ENCODE measurements around the gene NEGR1.

NEGR1 gene

DNA sequence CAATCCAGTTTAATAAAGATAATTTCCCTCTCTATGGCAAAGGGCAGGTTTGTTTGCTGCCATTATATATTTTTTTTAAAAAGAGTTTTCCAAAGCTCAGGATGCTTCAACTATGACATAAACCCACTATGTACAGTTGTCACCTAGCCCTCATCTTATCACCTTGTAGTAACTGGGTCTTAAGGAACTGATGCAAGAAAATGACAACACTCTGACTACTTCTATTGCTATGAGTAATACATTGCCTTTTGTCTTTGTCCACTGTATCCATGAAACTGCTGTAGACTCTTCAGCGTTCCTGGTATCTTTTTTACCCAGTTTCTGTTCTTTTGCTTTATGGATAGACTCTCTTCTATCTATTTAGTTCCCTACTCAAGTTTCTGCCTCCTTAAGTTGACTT lies 586.5 kb downstream of the NEGR1 start:
- Mint-ChIP-seq H3K4me1 (ENCODE audit: low read depth) (no peaks in the 10 kb centered on the region), H3K9me3 (peaks cover 15% of the 10 kb centered on the region), H3K36me3 (ENCODE audit: low read depth) (no peaks in the 10 kb centered on the region), H3K27ac (no peak overlapping the region), H3K27me3 (no peaks in the 10 kb centered on the region), H3K4me3 (no peak overlapping the region)
- intact Hi-C loops (cut with micrococcal nuclease): no loop called here

DNA sequence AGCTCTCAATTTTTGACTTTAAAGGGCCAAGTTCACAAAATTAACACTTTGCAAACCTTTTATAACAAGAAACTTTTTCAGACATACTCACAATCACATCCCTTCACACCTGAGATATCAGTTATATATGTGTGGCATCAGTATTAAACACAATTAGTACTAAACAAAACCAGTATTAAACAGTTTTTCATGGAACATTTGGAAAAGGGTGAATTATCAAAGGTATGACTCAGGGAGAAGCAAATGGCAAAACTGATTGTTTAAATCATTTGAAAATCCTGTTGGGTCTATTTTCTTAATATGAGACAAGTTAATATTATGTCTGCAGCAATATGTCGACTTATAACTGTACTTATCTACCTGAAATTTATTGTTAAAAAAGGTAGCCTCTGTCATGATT lies 587.3 kb downstream of the NEGR1 start:
- intact Hi-C loops (cut with micrococcal nuclease): no loop called here
- Mint-ChIP-seq H3K36me3 (ENCODE audit: low read depth) (no peaks in the 10 kb centered on the region), H3K9me3 (peaks cover 7% of the 10 kb centered on the region), H3K4me3 (no peak overlapping the region), H3K27ac (no peak overlapping the region), H3K4me1 (ENCODE audit: low read depth) (no peaks in the 10 kb centered on the region), H3K27me3 (no peaks in the 10 kb centered on the region)

DNA sequence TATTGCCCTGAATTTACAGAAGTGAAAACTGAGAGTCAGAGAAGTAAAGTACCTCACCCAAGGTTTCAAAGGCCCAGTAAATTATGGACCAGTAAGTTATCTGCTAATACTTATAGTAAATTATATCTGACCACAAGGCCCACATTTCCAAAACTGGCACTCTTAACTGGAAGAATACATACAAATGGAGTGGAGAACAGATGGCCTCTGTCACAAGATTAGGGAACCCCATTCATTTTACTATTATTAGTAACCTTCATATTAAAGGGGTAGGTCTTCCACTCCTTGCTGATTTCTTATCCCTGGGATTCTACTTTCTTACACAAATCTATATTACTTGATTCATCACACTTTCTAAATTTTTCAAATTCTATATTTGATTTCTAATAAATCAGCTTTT lies 588.8 kb downstream of the NEGR1 start:
- no peak overlapping the region for H3K27ac Mint-ChIP-seq
- intact Hi-C loops (cut with micrococcal nuclease): no loop called here

DNA sequence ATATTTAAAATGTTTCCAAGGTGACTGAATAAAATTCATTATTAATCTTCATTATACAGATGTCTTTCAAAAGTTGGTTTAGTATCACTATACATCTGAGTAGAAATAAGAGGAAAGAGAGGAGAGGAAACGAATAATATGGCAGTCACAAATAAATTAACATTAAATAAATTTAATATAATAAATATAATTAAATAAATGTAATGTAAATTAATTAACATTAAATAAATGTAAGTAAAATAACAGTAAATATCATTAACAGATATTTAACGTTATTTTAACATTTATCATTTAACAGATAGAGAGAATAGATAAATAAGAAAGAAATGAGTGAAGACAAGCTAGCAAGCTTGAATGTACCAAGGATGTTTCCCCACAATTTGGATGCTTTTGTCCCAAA lies 592.7 kb downstream of the NEGR1 start:
- Mint-ChIP-seq H3K4me1 (ENCODE audit: low read depth) (no peaks in the 10 kb centered on the region), H3K9me3 (no peaks in the 10 kb centered on the region), H3K27ac (no peak overlapping the region), H3K4me3 (no peak overlapping the region), H3K27me3 (no peaks in the 10 kb centered on the region), H3K36me3 (ENCODE audit: low read depth) (no peaks in the 10 kb centered on the region)
- intact Hi-C loops (cut with micrococcal nuclease): no loop called here

More for the DNA sequence above, 588.8 kb downstream of the NEGR1 start:
- H3K4me3 Mint-ChIP-seq: no peak overlapping the region
- H3K9me3 Mint-ChIP-seq: no peaks in the 10 kb centered on the region
- H3K27me3 Mint-ChIP-seq: no peaks in the 10 kb centered on the region
- H3K4me1 Mint-ChIP-seq (ENCODE audit: low read depth): no peaks in the 10 kb centered on the region
- H3K36me3 Mint-ChIP-seq (ENCODE audit: low read depth): no peaks in the 10 kb centered on the region

DNA sequence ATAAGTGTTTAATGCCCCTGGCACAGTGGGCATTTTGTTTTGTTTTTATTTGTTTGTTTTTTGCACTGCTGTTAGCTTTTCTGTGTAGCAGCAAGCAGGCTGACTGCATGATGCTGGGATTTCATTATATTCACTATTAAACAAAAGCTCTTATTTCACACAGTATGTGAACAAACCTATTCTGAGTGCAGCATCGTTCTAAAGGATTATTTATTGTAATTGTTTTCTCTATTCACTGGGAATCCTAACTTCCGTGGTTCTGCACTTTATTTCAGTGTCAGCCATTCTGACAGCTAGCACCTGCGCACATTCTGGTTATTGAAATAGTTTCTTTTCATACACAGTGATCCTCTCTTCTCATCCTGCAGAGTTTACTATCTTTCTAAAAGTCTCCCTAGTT lies 595.0 kb downstream of the NEGR1 start:
- Mint-ChIP-seq H3K9me3 (no peaks in the 10 kb centered on the region), H3K4me3 (no peak overlapping the region), H3K36me3 (ENCODE audit: low read depth) (no peaks in the 10 kb centered on the region), H3K27ac (no peak overlapping the region), H3K4me1 (ENCODE audit: low read depth) (no peaks in the 10 kb centered on the region), H3K27me3 (no peaks in the 10 kb centered on the region)
- intact Hi-C loops (cut with micrococcal nuclease): no loop called here

DNA sequence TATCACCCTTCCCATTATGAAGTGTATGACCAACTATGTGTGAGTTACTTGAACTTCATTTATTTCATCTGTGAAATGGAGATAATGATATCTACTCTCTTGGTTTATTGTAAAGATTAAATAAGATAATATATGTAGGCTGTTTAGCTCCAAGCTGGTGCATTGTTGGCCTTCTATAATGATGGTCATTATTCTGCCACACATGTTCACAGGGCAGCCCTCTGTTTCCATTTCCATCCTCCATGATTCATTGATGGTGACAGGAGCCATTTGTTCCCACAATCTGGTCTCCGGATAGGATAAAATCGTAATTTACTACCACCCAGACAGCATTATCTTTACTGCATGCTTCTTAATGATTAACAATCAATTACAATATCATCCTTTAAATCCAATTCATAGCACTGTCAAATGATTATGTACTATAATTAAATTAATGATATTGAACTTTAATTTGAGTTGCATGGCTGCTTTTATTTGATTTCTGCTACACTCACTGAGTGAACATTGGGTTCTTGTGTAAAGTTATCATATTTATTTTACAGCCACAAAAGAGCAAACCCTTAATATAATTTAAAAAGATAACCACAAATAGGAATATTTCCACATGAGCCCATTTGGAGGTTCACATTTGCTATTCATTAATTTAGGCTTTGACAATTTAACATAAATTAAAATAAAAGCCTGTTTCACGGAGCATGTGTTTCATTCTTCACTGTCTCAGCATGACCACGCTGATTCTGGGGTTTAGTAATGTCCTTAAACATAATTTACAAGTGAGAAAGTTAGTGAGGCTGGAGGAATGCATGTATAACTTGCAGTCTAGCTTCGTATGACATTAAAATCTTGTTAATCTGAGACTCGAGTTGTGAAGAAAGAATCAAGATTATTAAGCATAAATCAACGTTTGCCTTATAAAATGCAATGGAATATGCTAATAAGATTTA lies 605.1 kb downstream of the NEGR1 start:
- Mint-ChIP-seq H3K27me3 (no peaks in the 10 kb centered on the region), H3K27ac (no peak overlapping the region), H3K4me1 (ENCODE audit: low read depth) (no peaks in the 10 kb centered on the region), H3K4me3 (no peak overlapping the region), H3K36me3 (ENCODE audit: low read depth) (no peaks in the 10 kb centered on the region), H3K9me3 (no peaks in the 10 kb centered on the region)
- intact Hi-C loops (cut with micrococcal nuclease): no loop called here

DNA sequence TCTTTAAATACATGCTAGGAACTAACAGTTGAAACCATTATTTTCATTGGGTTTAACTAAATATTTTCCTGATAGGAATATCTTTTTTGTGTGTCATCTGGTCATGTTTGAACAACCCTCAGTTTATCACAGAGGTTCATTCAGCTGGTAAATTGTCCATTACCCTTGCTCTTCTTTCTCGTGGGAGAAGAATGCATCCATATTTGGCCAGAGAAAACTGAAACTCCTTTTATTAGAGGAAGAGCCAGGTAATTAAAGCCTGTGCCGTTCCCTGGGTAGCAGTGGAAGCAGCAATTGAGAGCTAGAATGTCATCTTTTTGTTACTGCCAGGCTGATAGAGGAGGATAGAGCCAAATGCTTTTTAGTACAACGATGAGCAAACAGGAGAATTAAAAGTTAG lies 614.3 kb downstream of the NEGR1 start:
- Mint-ChIP-seq H3K4me1 (ENCODE audit: low read depth) (peaks cover 5% of the 10 kb centered on the region), H3K9me3 (no peaks in the 10 kb centered on the region), H3K27ac (no peak overlapping the region), H3K27me3 (no peaks in the 10 kb centered on the region), H3K36me3 (ENCODE audit: low read depth) (no peaks in the 10 kb centered on the region), H3K4me3 (no peak overlapping the region)
- intact Hi-C loops (cut with micrococcal nuclease): no loop called here

DNA sequence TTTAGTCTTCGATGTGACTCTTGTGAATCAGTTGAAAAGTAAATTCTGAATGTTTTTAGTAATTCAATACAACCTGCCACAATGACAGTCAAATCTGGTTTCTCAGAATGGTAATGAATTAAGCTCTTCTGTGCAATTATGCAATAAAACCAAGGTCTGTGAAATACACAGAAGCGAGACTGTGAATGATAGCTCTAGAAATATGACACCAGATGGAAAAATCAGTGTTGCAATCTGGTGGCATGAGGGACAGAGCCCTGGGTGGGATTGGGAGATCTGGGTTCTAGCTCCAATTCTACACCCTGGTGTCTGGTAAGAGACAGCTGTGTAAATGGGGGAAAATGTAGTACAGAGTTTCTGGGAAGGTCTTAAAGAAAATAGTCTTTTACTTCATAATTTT lies 615.1 kb downstream of the NEGR1 start:
- H3K9me3 Mint-ChIP-seq: no peaks in the 10 kb centered on the region
- H3K4me1 Mint-ChIP-seq (ENCODE audit: low read depth): peaks cover 5% of the 10 kb centered on the region
- H3K4me3 Mint-ChIP-seq: no peak overlapping the region
- no peaks in the 10 kb centered on the region for H3K36me3 Mint-ChIP-seq (ENCODE audit: low read depth)
- H3K27me3 Mint-ChIP-seq: no peaks in the 10 kb centered on the region
- intact Hi-C loops (cut with micrococcal nuclease): no loop called here
- no peak overlapping the region for H3K27ac Mint-ChIP-seq

DNA sequence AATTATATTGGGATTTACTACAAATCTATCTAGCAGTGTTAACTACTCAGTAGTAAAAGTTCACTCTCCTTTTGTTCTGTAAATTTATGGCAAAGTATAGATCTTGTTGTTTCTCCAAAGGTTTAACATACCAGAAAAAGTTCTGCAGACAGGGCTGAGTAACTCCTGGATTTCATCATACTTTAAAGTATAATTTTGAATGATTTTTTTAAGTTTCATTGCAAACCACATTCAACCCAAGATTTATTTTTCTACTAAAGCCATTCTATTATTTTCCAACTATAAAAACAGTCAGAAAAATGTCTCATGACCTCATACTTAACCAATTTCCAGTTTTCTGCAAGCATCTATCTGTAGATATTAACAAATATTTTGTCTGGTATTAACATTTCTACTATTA lies 615.7 kb downstream of the NEGR1 start:
- intact Hi-C loops (cut with micrococcal nuclease): no loop called here
- Mint-ChIP-seq H3K27me3 (no peaks in the 10 kb centered on the region), H3K4me3 (no peak overlapping the region), H3K4me1 (ENCODE audit: low read depth) (peaks cover 5% of the 10 kb centered on the region), H3K27ac (no peak overlapping the region), H3K36me3 (ENCODE audit: low read depth) (no peaks in the 10 kb centered on the region), H3K9me3 (no peaks in the 10 kb centered on the region)

DNA sequence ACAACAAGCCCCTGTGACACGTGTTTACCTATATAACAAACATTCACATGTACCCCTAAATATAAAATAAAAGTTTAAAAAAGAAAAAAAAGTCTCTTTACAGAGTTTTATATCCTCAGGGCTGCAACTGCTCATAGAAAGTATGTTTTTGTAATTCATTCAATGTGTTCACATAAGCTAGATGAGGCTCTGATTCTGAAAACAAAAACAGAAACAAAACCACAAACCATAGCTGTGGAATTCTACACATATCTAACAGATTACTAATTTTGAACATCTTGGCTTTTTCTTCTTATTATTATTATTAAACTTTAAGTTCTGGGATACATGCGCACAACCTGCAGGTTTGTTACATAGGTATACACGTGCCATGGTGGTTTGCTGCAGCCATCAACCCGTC lies 621.9 kb downstream of the NEGR1 start:
- Mint-ChIP-seq H3K27ac (no peak overlapping the region), H3K36me3 (ENCODE audit: low read depth) (no peaks in the 10 kb centered on the region), H3K9me3 (no peaks in the 10 kb centered on the region), H3K4me3 (no peak overlapping the region), H3K4me1 (ENCODE audit: low read depth) (no peaks in the 10 kb centered on the region), H3K27me3 (no peaks in the 10 kb centered on the region)
- intact Hi-C loops (cut with micrococcal nuclease): no loop called here

DNA sequence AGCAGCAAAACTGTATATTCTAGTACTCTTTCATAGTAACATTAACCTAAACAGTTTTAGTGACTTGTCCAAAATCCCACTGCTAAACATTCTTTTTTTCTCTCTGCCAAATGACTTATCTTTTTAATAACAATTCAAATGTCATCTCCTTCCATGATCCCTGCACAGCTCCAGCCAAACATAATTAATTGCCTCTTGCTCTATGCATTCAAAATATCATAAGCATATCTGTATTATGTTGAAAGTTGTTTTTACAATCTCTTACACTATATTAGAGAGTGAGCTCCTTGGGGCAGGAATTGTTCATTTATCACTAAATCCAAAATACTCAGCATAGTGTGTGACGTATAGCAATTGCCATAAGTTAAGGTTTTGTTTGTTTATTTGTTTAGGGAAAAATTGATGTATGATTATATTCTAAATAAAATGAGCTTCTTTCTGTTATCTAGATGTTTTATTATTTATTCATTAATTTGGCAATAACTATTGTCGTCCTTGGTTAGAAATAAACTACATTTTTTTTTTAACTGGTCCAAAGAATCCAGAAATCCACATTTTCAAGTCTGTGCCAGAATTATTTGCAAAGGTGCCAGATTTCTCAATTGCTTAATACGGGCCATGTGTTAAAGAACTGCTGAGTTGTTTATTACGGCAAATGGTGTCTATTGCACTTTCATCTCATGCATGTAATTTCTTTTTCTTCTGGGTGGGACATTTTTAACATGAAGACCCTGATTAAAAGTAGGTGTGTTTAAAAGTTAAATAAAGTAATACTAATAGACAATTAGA lies 624.3 kb downstream of the NEGR1 start:
- H3K27ac Mint-ChIP-seq: no peak overlapping the region
- no peaks in the 10 kb centered on the region for H3K4me1 Mint-ChIP-seq (ENCODE audit: low read depth)
- no peaks in the 10 kb centered on the region for H3K36me3 Mint-ChIP-seq (ENCODE audit: low read depth)
- no peaks in the 10 kb centered on the region for H3K27me3 Mint-ChIP-seq
- no peaks in the 10 kb centered on the region for H3K9me3 Mint-ChIP-seq
- no peak overlapping the region for H3K4me3 Mint-ChIP-seq
- intact Hi-C loops (cut with micrococcal nuclease): no loop called here

DNA sequence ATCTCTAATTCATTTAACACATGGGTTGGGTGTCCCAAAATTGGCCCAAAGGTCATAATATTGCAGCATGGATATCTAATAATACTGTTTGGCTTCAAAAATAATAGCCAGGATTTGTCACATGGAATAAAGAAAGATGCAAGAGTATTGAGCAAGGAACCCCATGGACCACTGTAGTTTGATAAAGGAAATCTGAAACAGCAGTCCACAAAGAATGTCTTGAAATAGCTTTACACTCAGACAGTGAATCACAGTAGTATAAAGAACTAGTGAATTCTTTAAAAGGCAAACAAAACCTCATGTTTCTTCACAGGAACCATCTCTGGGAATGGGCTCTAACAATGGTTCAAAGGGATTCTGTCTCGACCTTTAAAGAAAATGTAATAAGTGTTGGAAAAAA lies 625.4 kb downstream of the NEGR1 start:
- Mint-ChIP-seq H3K4me1 (ENCODE audit: low read depth) (no peaks in the 10 kb centered on the region), H3K36me3 (ENCODE audit: low read depth) (no peaks in the 10 kb centered on the region), H3K4me3 (no peak overlapping the region), H3K9me3 (no peaks in the 10 kb centered on the region), H3K27ac (no peak overlapping the region), H3K27me3 (no peaks in the 10 kb centered on the region)
- intact Hi-C loops (cut with micrococcal nuclease): no loop called here

DNA sequence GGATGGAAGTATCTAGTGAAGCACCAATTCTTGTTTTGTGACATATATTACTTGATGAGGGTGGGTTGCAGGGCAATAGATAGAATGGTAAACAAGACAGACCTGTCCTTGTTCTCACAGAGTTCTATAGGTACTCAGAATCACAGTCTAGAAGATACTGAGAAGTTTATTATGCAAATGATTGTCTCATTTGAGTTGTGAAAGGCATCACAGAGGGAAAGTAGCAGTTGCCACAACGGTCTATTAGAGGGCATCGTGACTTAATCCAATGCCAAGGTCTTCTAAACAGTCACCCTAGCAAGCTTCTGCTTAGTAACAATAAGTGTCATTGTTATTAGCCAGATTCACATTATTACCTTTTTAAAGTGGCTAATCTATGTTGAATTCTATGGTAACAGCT lies 626.7 kb downstream of the NEGR1 start:
- intact Hi-C loops (cut with micrococcal nuclease): no loop called here
- H3K4me1 Mint-ChIP-seq (ENCODE audit: low read depth): no peaks in the 10 kb centered on the region

DNA sequence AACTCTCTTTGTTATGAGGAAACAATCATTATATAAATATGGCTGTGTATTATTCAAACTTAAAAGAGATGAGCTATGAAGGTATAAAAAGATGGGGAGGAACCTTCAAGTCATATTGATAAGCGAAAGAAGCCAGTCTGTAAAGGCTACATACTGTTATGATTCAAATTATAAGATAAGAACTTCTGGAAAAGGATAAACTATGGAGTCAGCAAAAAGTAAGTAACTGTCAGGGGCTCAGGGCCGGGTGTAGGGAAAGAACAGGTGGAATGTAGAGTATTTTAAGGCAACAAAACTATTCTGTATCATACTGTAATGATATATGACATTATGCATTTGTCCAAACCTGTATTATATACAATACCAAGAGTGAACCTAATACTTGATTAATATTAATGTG lies 628.4 kb downstream of the NEGR1 start:
- H3K36me3 Mint-ChIP-seq (ENCODE audit: low read depth): no peaks in the 10 kb centered on the region
- no peaks in the 10 kb centered on the region for H3K27me3 Mint-ChIP-seq
- no peaks in the 10 kb centered on the region for H3K9me3 Mint-ChIP-seq
- intact Hi-C loops (cut with micrococcal nuclease): no loop called here
- no peak overlapping the region for H3K4me3 Mint-ChIP-seq
- no peaks in the 10 kb centered on the region for H3K4me1 Mint-ChIP-seq (ENCODE audit: low read depth)
- H3K27ac Mint-ChIP-seq: no peak overlapping the region

More for the DNA sequence above, 626.7 kb downstream of the NEGR1 start:
- H3K4me3 Mint-ChIP-seq: no peak overlapping the region
- no peaks in the 10 kb centered on the region for H3K9me3 Mint-ChIP-seq
- no peaks in the 10 kb centered on the region for H3K36me3 Mint-ChIP-seq (ENCODE audit: low read depth)
- no peaks in the 10 kb centered on the region for H3K27me3 Mint-ChIP-seq
- H3K27ac Mint-ChIP-seq: no peak overlapping the region
